PC-3 (cell line): ENCODE measurements around the gene PHF13. TPM values are rescaled to one million over a fixed set of nuclear protein-coding genes. Genes with fewer than 3 reads are reported as not detected.

Experiments
- ATAC-seq: fragments of 200-7000 bp; cut with Tn5 transposase; 2 replicates; pipeline ENCODE4 v1.9.1; 2020; ENCODE audit warnings: mild to moderate bottlenecking, moderate library complexity
- BruUV-seq: library from RNA; stranded (reverse); fragments of 400-500 nt; replicated peaks from 2 replicates; lab custom pipeline; 2021; lab: Mats Ljungman, UMichigan
- CTCF ChIA-PET: fragments of 300-600 bp; sonication (Branson Sonifier 250); formaldehyde crosslinking; loops from one replicate; lab custom pipeline; 2022; ENCODE audit warnings: antibody characterized with exemption; lab: Charles Lee
- POLR2A ChIA-PET: fragments of 300-600 bp; sonication (Branson Sonifier 250); formaldehyde crosslinking; loops from one replicate; lab custom pipeline; 2022; ENCODE audit warnings: antibody characterized with exemption; ENCODE audit not compliant: unreplicated experiment; lab: Charles Lee
- DNase-seq: peaks from one replicate; pipeline ENCODE4 v3.0.0-alpha.2; 2015
- H2AFZ ChIP-seq: fragments of 300-600 bp; sonication (generic); 2 replicates; pipeline ENCODE4 v1.6.0; 2016; ENCODE audit warnings: antibody characterized with exemption, low read length
- H3F3A ChIP-seq: fragments of 300-600 bp; sonication (generic); one replicate; pipeline ENCODE4 v1.6.0; 2017; ENCODE audit warnings: antibody characterized with exemption, low read length, control low read depth, mild to moderate bottlenecking; ENCODE audit not compliant: unreplicated experiment
- H3K27ac ChIP-seq: fragments of 300-600 bp; sonication (generic); 2 replicates; pipeline ENCODE4 v1.5.1; 2016; ENCODE audit warnings: mild to moderate bottlenecking, low read length
- H3K27me3 ChIP-seq: fragments of 300-600 bp; sonication (generic); 2 replicates; pipeline ENCODE4 v1.6.1; 2016; ENCODE audit warnings: low read length, mixed read lengths
- H3K36me3 ChIP-seq: fragments of 300-600 bp; sonication (generic); 2 replicates; pipeline ENCODE4 v1.6.1; 2016; ENCODE audit warnings: low read depth, mixed run types, low read length, mixed read lengths
- H3K4me1 ChIP-seq: fragments of 300-600 bp; sonication (generic); 2 replicates; pipeline ENCODE4 v1.5.1; 2016; ENCODE audit warnings: low read length; ENCODE audit not compliant: insufficient read depth
- H3K4me2 ChIP-seq: fragments of 300-600 bp; sonication (generic); 2 replicates; pipeline ENCODE4 v1.6.0; 2016; ENCODE audit warnings: low read length
- H3K4me3 ChIP-seq: fragments of 300-600 bp; sonication (generic); 2 replicates; pipeline ENCODE4 v1.5.1; 2016; ENCODE audit warnings: mild to moderate bottlenecking, low read length, mixed read lengths
- H3K79me2 ChIP-seq: fragments of 300-600 bp; sonication (generic); 2 replicates; pipeline ENCODE4 v1.6.1; 2017; ENCODE audit warnings: low read length, mixed read lengths
- H3K9ac ChIP-seq: fragments of 300-600 bp; sonication (generic); 2 replicates; pipeline ENCODE4 v1.6.0; 2016; ENCODE audit warnings: mild to moderate bottlenecking, low read length
- H3K9me2 ChIP-seq: fragments of 300-600 bp; sonication (generic); replicated peaks from 2 replicates; pipeline ENCODE4 v1.6.1; 2016; ENCODE audit warnings: mixed run types, low read length, mixed read lengths
- H3K9me3 ChIP-seq: fragments of 300-600 bp; sonication (generic); 2 replicates; pipeline ENCODE4 v1.6.1; 2016; ENCODE audit warnings: low read length, mixed read lengths
- H4K20me1 ChIP-seq: fragments of 300-600 bp; sonication (generic); 2 replicates; pipeline ENCODE4 v1.6.1; 2016; ENCODE audit warnings: low read length, mixed read lengths
- CTCF ChIP-seq: fragments of 300-600 bp; sonication (generic); conservative IDR thresholded peaks from 2 replicates; pipeline ENCODE4 v1.5.1; 2017; ENCODE audit warnings: antibody characterized with exemption, low read depth, mild to moderate bottlenecking, low read length
- EZH2 ChIP-seq: fragments of 300-600 bp; sonication (generic); IDR thresholded peaks from one replicate; pipeline ENCODE4 v1.6.1; 2017; ENCODE audit warnings: antibody characterized with exemption, mild to moderate bottlenecking, low read length; ENCODE audit not compliant: unreplicated experiment
- EZH2phosphoT487 ChIP-seq: fragments of 300-600 bp; sonication (generic); IDR thresholded peaks from 2 replicates; pipeline ENCODE4 v1.6.1; 2018; ENCODE audit warnings: mild to moderate bottlenecking, antibody characterized with exemption, low read length, borderline replicate concordance
- intact Hi-C: fragments of 100-400 bp; cut with micrococcal nuclease; formaldehyde crosslinking; loops from 2 replicates; pipeline ENCODE4 v1.9.0; 2023
- total RNA-seq: library from RNA; depleted of rRNA; stranded (reverse); fragments of >200 nt; gene quantifications from 2 replicates; pipeline ENCODE4 v1.2.3, GENCODE V29; 2014

PHF13 gene
- total RNA-seq, 1 experiment from 2014 or later, result 13.2 TPM

GRCh38 chr1:6602669-6603237 lies 10.8 kb upstream of the PHF13 start, which contains the start of gene KLHL21:
KLHL21 (minus strand) TSS chr1:6602869; CDS start chr1:6602817, 52 bp downstream.
- H3K79me2 ChIP-seq, result peaks cover 49% of the 10 kb centered on the region
- POLR2A ChIA-PET, result interaction anchor here (1.3 kb wide), 1 partner anchor 23 kb away, joined by 3 read pairs; the partner anchor contains the start of gene ZBTB48
- peak within 1 kb of the TSS; percentile 91 for H3K9ac ChIP-seq
- no peak for TF ChIP-seq EZH2phosphoT487
- TF ChIP-seq EZH2, result no peak
- no peak for TF ChIP-seq CTCF
- peak within 1 kb of the TSS; percentile 98 for H2AFZ ChIP-seq
- peaks cover 30% of the 10 kb centered on the region for H3K4me1 ChIP-seq
- DNase-seq, result peak; percentile 97
- H3F3A ChIP-seq, result no peaks in the 10 kb centered on the region
- H3K27ac ChIP-seq, result peak within 1 kb of the TSS; percentile 93
- H3K4me3 ChIP-seq, result peak within 1 kb of the TSS; percentile 86
- H3K4me2 ChIP-seq, result peak within 1 kb of the TSS; percentile 98
- no peaks in the 10 kb centered on the region for H3K9me2 ChIP-seq
- peaks cover 8% of the 10 kb centered on the region for H3K36me3 ChIP-seq
- CTCF ChIA-PET, result interaction anchor here (1.1 kb wide), 1 partner anchor 49 kb away, joined by 3 read pairs; the partner anchor contains the start of gene NOL9
- intact Hi-C loops, result no loop called here
- H4K20me1 ChIP-seq, result peaks cover 27% of the 10 kb centered on the region
- no peaks in the 10 kb centered on the region for H3K9me3 ChIP-seq
- ATAC-seq, result peak; percentile 54
- BruUV-seq, result no TSS peak
- H3K27me3 ChIP-seq, result no peaks in the 10 kb centered on the region

GRCh38 chr1:6603238-6603914 lies 10.2 kb upstream of the PHF13 start:
- CTCF ChIA-PET, result no interaction called here
- Histone ChIP-seq H2AFZ (peak overlapping the region; percentile 98), H3K27me3 (no peaks in the 10 kb centered on the region), H4K20me1 (peaks cover 21% of the 10 kb centered on the region), H3K36me3 (peaks cover 4% of the 10 kb centered on the region; the same call in 1 of the 2 replicates), H3K4me3 (peak overlapping the region; percentile 86), H3K9ac (peak overlapping the region; percentile 81), H3K4me1 (peaks cover 30% of the 10 kb centered on the region), H3K9me2 (no peaks in the 10 kb centered on the region), H3K79me2 (peaks cover 42% of the 10 kb centered on the region), H3F3A (no peaks in the 10 kb centered on the region), H3K9me3 (no peaks in the 10 kb centered on the region), H3K27ac (peak overlapping the region; percentile 74), H3K4me2 (peak overlapping the region; percentile 98)
- POLR2A ChIA-PET, result interaction anchor here (0.6 to 1.3 kb wide), 4 partner anchors 22 to 29 kb away, joined by 3 to 7 read pairs (median 3); partner anchors contain the start of genes THAP3 and ZBTB48
- BruUV-seq, result TSS peak; percentile 57
- DNase-seq, result peak; percentile 62
- ATAC-seq, result peak; percentile 7
- TF ChIP-seq EZH2 (no peak), CTCF (no peak), EZH2phosphoT487 (no peak)
- intact Hi-C loops, result no loop called here
